Calu3 (cell line): ENCODE results near the gene DOCK1. TPM values are rescaled to one million over a fixed set of nuclear protein-coding genes. Genes with fewer than 3 reads are reported as not detected.

Experiments
- BruUV-seq: library from RNA; stranded (reverse); fragments of 400-500 nt; replicated peaks from 2 replicates; lab custom pipeline; 2021; lab: Mats Ljungman, UMichigan
- CTCF ChIA-PET: fragments of 300-600 bp; sonication (Branson Sonifier 250); formaldehyde crosslinking; loops from one replicate; lab custom pipeline; 2022; ENCODE audit warnings: antibody characterized with exemption; lab: Charles Lee
- DNase-seq: peaks from one replicate; pipeline ENCODE4 v3.0.0; 2022
- H3K27ac Mint-ChIP-seq: one replicate; pipeline ENCODE4 v1.8.0; 2022; ENCODE audit warnings: mixed read lengths; ENCODE audit not compliant: unreplicated experiment
- H3K27me3 Mint-ChIP-seq: one replicate; pipeline ENCODE4 v1.8.0; 2022; ENCODE audit warnings: mixed read lengths; ENCODE audit not compliant: unreplicated experiment
- H3K36me3 Mint-ChIP-seq: one replicate; pipeline ENCODE4 v1.8.0; 2022; ENCODE audit warnings: mild to moderate bottlenecking, moderate library complexity, mixed read lengths; ENCODE audit not compliant: insufficient read depth, unreplicated experiment
- H3K4me1 Mint-ChIP-seq: one replicate; pipeline ENCODE4 v1.8.0; 2022; ENCODE audit warnings: mild to moderate bottlenecking, low read depth, mixed read lengths; ENCODE audit not compliant: unreplicated experiment
- H3K4me3 Mint-ChIP-seq: one replicate; pipeline ENCODE4 v1.8.0; 2022; ENCODE audit warnings: mild to moderate bottlenecking, low read depth, moderate library complexity, mixed read lengths; ENCODE audit not compliant: unreplicated experiment
- H3K9me3 Mint-ChIP-seq: one replicate; pipeline ENCODE4 v1.8.0; 2022; ENCODE audit warnings: low read depth, mixed read lengths; ENCODE audit not compliant: unreplicated experiment
- CTCF ChIP-seq: fragments of 200-600 bp; IDR thresholded peaks from one replicate; pipeline ENCODE4 v1.8.0; 2022; ENCODE audit warnings: antibody characterized with exemption; ENCODE audit not compliant: unreplicated experiment
- intact Hi-C: fragments of 100-400 bp; cut with micrococcal nuclease; formaldehyde crosslinking; loops from one replicate; pipeline ENCODE4 v1.10.0; 2022; ENCODE audit not compliant: unreplicated experiment
- total RNA-seq: library from RNA; stranded (reverse); gene quantifications from 2 replicates; pipeline ENCODE4 v1.2.3, GENCODE V29; 2022

Gene DOCK1
- total RNA-seq, 1 experiment from 2014 or later = 34.2 TPM

GRCh38 chr10:127024685-127025435 is 119.6 kb downstream of the DOCK1 start:
- CTCF ChIA-PET = no interaction called here
- DNase-seq = no peak
- no peaks in the 10 kb centered on the region for H3K27me3 Mint-ChIP-seq
- no TSS peak for BruUV-seq
- no peak for TF ChIP-seq CTCF
- intact Hi-C loops = no loop called here
- no peak overlapping the region for H3K27ac Mint-ChIP-seq
- no peaks in the 10 kb centered on the region for H3K9me3 Mint-ChIP-seq
- no peak overlapping the region for H3K4me3 Mint-ChIP-seq
- no peaks in the 10 kb centered on the region for H3K36me3 Mint-ChIP-seq
- H3K4me1 Mint-ChIP-seq = no peaks in the 10 kb centered on the region

- CTCF ChIA-PET = no interaction called here
- DNase-seq = no peak
- Mint-ChIP-seq H3K36me3 (no peaks in the 10 kb centered on the region), H3K4me1 (no peaks in the 10 kb centered on the region), H3K27me3 (no peaks in the 10 kb centered on the region), H3K4me3 (no peak overlapping the region), H3K9me3 (no peaks in the 10 kb centered on the region), H3K27ac (no peak overlapping the region)
- TF ChIP-seq CTCF = no peak
- intact Hi-C loops = no loop called here
- no TSS peak for BruUV-seq
Measured at GRCh38 chr10:127027786-127028185, 122.6 kb downstream of the DOCK1 start.

- H3K4me1 Mint-ChIP-seq = no peaks in the 10 kb centered on the region
- DNase-seq = no peak
- no peaks in the 10 kb centered on the region for H3K27me3 Mint-ChIP-seq
- H3K4me3 Mint-ChIP-seq = no peak overlapping the region
- no peak overlapping the region for H3K27ac Mint-ChIP-seq
- CTCF ChIA-PET = no interaction called here
- intact Hi-C loops = no loop called here
- H3K9me3 Mint-ChIP-seq = no peaks in the 10 kb centered on the region
- H3K36me3 Mint-ChIP-seq = no peaks in the 10 kb centered on the region
- BruUV-seq = no TSS peak
- no peak for TF ChIP-seq CTCF
Measured at GRCh38 chr10:127028556-127028955, 123.3 kb downstream of the DOCK1 start.

DNA sequence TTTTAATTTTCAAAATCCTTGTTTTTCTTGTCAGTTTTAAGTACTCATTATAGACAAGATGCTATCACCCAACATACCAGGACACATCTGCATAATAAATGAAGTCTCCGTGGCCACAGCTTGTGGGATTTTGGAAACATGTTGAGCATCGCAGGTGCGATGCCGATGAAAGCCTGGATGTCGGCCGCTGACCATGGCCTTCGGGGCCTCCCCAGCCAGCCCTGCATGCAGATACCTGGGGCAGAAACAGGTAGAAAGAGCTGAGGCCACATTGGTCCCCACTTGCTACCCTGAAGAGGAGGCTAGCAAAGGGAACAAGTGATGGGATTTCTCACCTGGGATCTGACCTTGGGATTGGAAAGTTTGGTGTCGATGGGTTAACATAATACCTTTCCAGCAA is 123.8 kb downstream of the DOCK1 start:
- Mint-ChIP-seq H3K4me3 (no peak overlapping the region), H3K36me3 (no peaks in the 10 kb centered on the region), H3K4me1 (peaks cover 5% of the 10 kb centered on the region), H3K9me3 (no peaks in the 10 kb centered on the region), H3K27me3 (no peaks in the 10 kb centered on the region), H3K27ac (no peak overlapping the region)
- intact Hi-C loops = no loop called here
- no peak for DNase-seq
- CTCF ChIA-PET = no interaction called here
- BruUV-seq = no TSS peak
- no peak for TF ChIP-seq CTCF
